ENCODE results near the gene ACTG2. TPM values are rescaled to one million over a fixed set of nuclear protein-coding genes. Genes with fewer than 3 reads are reported as not detected.

Gene ACTG2
- total RNA-seq, 2 experiments from 2014 or later: not detected

DNA sequence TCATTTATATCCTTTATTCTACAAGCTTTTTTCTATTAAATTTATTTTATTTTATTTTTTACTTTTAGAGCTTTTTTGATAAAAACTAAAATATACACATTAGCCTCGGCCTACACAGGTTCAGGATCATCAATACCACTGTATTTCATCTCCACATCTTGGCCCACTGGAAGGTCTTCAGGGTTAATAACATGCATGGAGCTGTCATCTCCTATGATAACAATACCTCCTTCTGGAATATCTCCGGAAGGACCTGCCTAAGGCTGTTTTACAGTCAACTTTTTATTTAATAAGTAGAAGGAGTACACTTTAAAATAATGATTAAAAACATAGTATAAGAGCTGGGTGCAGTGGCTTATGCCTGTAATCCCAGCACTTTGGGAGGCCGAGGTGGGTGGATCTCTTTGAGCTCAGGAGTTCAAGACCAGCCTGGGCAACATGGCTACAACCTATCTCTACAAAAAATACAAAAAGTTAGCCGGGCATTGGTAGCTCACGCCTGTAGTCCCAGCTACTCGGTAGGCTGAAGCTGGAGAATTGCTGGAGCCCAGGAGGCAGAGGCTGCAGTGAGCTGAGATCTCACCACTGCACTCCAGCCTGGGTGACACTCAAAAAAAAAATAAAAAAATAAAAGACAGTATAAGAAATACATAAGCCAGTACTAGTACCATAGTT is 18.2 kb downstream of the ACTG2 start:
- H3K27ac Mint-ChIP-seq: no peak overlapping the region
- H3K4me1 Mint-ChIP-seq: peaks cover 13% of the 10 kb centered on the region
- H3K27me3 Mint-ChIP-seq: no peaks in the 10 kb centered on the region
- no peaks in the 10 kb centered on the region for H3K9me3 Mint-ChIP-seq (ENCODE audit: low read depth)
- DNase-seq: no peak
- H3K36me3 Mint-ChIP-seq: no peaks in the 10 kb centered on the region
- ATAC-seq: no peak
- CTCF ChIA-PET: interaction anchor here (1.1 to 2.2 kb wide), 6 partner anchors 77 to 236 kb away, joined by 3 to 9 read pairs (median 4); partner anchors contain the start of gene STAMBP
- no peak overlapping the region for H3K4me3 Mint-ChIP-seq

DNA sequence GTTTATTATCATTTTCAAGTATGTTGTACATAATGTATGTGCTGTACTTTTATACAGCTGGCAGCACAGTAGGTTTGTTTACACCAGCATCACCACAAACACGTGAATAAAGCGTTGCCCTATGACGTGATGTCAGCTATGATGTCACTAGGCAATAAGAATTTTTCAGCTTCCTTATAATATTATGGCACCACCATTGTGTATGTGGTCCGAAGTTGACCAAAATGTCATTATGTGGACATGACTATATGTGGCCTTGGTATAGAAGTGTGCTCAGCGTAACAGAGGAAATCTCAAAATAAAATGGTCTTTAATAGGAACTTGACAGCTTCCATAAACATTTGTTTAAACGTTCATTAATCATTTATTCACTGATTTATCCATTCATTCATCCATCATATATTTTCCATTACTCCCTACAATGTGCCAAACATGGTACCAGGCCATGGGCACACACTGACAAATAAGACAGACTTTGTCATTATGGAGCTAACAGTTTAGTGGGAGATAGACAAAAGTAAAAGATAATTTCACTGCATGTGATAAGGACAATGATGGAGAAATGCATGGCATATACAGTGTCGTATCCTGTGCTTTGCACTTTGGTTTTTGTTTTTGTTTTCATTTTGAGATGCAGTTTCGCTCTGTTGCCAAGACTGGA is 18.9 kb downstream of the ACTG2 start:
- no peak for DNase-seq
- ATAC-seq: no peak
- Mint-ChIP-seq H3K27ac (no peak overlapping the region), H3K9me3 (ENCODE audit: low read depth) (no peaks in the 10 kb centered on the region), H3K4me1 (peaks cover 13% of the 10 kb centered on the region), H3K4me3 (no peak overlapping the region), H3K27me3 (no peaks in the 10 kb centered on the region), H3K36me3 (no peaks in the 10 kb centered on the region)
- CTCF ChIA-PET: interaction anchor here (1.1 to 2.2 kb wide), 5 partner anchors 76 to 209 kb away, joined by 3 to 9 read pairs (median 3); partner anchors contain the start of gene STAMBP

DNA sequence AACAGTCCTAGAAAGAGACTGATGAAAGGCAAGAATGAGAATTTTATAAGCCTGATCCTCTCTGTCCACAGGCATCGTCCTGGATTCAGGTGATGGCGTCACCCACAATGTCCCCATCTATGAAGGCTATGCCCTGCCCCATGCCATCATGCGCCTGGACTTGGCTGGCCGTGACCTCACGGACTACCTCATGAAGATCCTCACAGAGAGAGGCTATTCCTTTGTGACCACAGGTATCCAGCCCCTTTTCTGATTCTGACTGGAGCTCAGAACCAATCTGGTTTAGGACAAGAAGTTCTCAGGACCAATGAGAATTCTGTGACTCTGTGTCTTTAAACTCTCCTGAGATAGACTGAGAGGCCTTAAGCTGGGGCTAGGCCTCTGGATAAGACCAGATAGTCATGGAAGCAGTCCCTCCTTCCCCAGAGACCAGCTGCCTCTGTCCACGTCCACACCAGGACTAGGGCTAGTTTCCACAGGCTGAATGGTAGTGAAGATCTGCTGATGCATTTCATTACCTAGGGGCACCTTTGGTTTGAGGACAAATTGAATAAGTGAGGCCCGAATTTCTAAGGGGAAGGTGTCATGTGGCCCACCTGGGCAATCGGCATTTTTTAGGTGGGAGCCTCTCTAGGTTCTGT is 20.7 kb downstream of the ACTG2 start:
- no peaks in the 10 kb centered on the region for H3K36me3 Mint-ChIP-seq
- no peak overlapping the region for H3K4me3 Mint-ChIP-seq
- ATAC-seq (no peak), DNase-seq (no peak)
- no peaks in the 10 kb centered on the region for H3K27me3 Mint-ChIP-seq
- no peak overlapping the region for H3K27ac Mint-ChIP-seq
- no peaks in the 10 kb centered on the region for H3K9me3 Mint-ChIP-seq (ENCODE audit: low read depth)
- CTCF ChIA-PET: no interaction called here
- H3K4me1 Mint-ChIP-seq: peaks cover 9% of the 10 kb centered on the region

DNA sequence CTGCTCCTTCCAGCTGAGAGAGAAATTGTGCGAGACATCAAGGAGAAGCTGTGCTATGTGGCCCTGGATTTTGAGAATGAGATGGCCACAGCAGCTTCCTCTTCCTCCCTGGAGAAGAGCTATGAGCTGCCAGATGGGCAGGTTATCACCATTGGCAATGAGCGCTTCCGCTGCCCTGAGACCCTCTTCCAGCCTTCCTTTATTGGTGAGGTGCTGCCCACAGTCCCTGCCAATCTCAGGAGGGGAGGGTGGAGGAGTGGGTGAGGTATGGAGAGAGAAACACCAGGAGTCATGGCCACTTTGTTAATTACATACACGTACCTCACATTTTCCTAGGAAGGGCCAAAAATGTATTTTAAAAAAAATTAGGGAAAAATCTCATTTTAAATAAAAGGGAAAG is 21.9 kb downstream of the ACTG2 start:
- H3K27ac Mint-ChIP-seq: no peak overlapping the region
- H3K27me3 Mint-ChIP-seq: peaks cover 2% of the 10 kb centered on the region
- H3K4me3 Mint-ChIP-seq: no peak overlapping the region
- peaks cover 9% of the 10 kb centered on the region for H3K4me1 Mint-ChIP-seq
- CTCF ChIA-PET: interaction anchor here (0.9 kb wide), 1 partner anchor 233 kb away, joined by 4 read pairs; the partner anchor contains the start of gene BOLA3
- DNase-seq (no peak), ATAC-seq (no peak)
- H3K36me3 Mint-ChIP-seq: no peaks in the 10 kb centered on the region
- no peaks in the 10 kb centered on the region for H3K9me3 Mint-ChIP-seq (ENCODE audit: low read depth)

DNA sequence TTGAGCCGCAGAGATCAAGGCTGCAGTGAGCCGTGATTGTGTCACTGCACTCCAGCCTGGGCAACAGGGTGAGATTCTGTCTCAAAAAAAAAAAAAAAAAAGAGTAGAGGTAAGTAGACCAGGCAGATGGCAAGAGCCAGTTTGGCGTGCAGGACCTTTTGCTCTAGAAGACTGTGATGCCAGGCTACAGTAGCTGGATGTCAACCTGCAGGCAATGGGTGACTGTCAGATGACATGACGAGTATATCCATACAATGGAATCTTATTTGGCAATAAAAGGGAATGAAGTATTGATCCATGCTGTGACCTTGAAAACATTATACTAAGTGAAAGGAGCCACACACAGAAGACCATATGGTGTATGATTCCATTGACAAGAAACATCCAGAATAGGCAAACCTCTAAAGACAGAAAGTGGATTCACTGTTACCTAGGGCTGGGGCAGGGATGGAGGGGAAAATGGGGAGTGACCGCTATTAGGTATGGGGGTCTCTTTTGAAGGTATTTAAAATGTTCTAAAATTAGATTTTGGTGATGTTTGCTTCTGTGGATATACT is 22.7 kb downstream of the ACTG2 start:
- Mint-ChIP-seq H3K4me3 (no peak overlapping the region), H3K9me3 (ENCODE audit: low read depth) (no peaks in the 10 kb centered on the region), H3K4me1 (peaks cover 9% of the 10 kb centered on the region), H3K27ac (no peak overlapping the region), H3K36me3 (no peaks in the 10 kb centered on the region), H3K27me3 (peaks cover 5% of the 10 kb centered on the region)
- ATAC-seq (no peak), DNase-seq (no peak)
- CTCF ChIA-PET: no interaction called here

DNA sequence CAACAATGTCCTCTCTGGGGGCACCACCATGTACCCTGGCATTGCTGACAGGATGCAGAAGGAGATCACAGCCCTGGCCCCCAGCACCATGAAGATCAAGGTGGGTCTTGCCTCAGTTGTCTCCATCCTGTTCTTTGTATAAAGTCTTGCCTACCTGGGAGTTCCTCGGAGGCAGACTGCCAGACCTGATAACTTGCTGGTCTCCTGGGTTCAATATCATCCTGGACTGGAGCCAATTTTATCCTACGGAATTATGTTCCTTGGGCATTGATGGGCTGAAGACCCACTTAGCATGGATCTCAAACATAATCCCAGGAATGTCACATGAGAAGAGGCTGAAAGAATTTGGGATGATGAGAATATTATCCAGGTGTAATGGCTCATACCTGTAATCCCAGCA is 23.9 kb downstream of the ACTG2 start:
- DNase-seq (no peak), ATAC-seq (no peak)
- H3K4me1 Mint-ChIP-seq: peaks cover 9% of the 10 kb centered on the region
- CTCF ChIA-PET: interaction anchor here (1.3 to 1.7 kb wide), 2 partner anchors 9 to 85 kb away, joined by 3 to 10 read pairs; no protein-coding TSS in a partner anchor
- H3K36me3 Mint-ChIP-seq: no peaks in the 10 kb centered on the region
- peaks cover 6% of the 10 kb centered on the region for H3K27me3 Mint-ChIP-seq
- no peaks in the 10 kb centered on the region for H3K9me3 Mint-ChIP-seq (ENCODE audit: low read depth)
- H3K4me3 Mint-ChIP-seq: no peak overlapping the region
- H3K27ac Mint-ChIP-seq: no peak overlapping the region

DNA sequence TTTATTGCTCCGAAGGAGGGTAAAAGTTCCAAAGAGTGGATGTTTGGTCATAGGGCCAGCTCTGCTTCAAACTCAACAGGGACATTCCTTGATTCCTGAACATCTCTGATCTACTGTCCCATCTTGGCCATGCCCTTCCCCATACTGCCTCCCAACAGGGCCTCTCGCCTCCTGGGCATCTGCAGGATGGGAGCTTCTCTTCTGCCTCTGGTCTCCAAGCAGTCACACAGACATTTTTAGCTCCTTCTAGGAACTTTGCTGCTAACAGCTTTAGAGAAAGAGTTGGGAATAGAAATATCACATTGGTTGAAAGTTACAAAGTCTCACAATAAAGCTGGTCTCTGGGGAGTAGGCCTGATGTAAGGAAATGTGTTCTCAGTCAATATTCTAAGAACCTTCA is 24.5 kb downstream of the ACTG2 start:
- DNase-seq (no peak), ATAC-seq (no peak)
- H3K4me1 Mint-ChIP-seq: peaks cover 6% of the 10 kb centered on the region
- no peaks in the 10 kb centered on the region for H3K9me3 Mint-ChIP-seq (ENCODE audit: low read depth)
- peaks cover 6% of the 10 kb centered on the region for H3K27me3 Mint-ChIP-seq
- CTCF ChIA-PET: interaction anchor here (1.3 to 1.7 kb wide), 2 partner anchors 10 to 84 kb away, joined by 3 to 10 read pairs; no protein-coding TSS in a partner anchor
- no peak overlapping the region for H3K27ac Mint-ChIP-seq
- H3K4me3 Mint-ChIP-seq: no peak overlapping the region
- no peaks in the 10 kb centered on the region for H3K36me3 Mint-ChIP-seq

DNA sequence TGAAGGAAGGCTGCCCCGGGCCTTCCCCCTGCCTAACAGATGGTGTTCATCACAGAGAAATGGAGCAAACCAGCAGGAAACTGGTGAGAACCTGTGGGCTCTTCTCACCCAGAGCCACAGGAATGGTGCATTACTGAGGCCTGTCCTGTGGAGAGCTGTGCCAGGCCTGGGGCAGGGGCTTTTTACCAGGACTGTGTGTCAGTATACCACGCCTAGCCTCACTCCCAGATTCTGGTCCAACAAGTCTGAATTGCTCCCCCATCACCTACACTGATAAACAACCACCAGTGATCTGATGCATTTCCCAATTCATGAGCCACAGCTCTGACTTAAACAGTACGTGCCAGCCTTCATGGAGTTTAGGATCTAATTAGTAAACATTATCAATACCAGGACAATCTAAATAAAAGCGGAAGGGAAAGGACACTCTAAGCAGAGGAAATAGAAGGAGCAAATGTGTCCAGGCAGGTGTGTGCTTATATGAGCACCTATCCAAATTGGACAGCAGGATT is 24.9 kb downstream of the ACTG2 start:
- H3K4me3 Mint-ChIP-seq: no peak overlapping the region
- H3K36me3 Mint-ChIP-seq: no peaks in the 10 kb centered on the region
- CTCF ChIA-PET: interaction anchor here (1.0 to 1.7 kb wide), 4 partner anchors 10 to 187 kb away, joined by 3 to 10 read pairs (median 3); no protein-coding TSS in a partner anchor
- H3K27me3 Mint-ChIP-seq: peaks cover 6% of the 10 kb centered on the region
- no peaks in the 10 kb centered on the region for H3K9me3 Mint-ChIP-seq (ENCODE audit: low read depth)
- ATAC-seq (no peak), DNase-seq (no peak)
- H3K27ac Mint-ChIP-seq: no peak overlapping the region
- H3K4me1 Mint-ChIP-seq: peaks cover 8% of the 10 kb centered on the region

DNA sequence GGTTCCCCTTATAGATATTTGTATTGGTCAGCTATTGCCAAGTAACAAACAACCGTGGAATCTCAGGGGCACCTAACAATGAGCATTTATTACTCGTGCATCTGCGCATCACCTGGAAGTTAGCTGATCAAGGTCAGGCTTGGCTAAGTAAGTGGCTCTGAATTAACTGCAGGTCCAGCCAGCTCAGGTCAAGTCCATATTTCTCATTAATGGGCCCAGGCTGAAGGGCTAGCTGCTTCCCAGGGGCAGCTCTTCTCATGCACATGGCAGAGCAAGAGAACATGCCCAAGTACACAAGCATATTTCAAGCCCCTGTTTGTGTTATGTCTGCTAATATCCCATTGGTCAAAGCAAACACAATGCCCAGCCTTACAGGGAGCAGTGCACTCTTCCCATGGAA is 26.0 kb downstream of the ACTG2 start:
- Mint-ChIP-seq H3K27ac (no peak overlapping the region), H3K36me3 (no peaks in the 10 kb centered on the region), H3K9me3 (ENCODE audit: low read depth) (no peaks in the 10 kb centered on the region), H3K4me3 (no peak overlapping the region), H3K4me1 (peaks cover 15% of the 10 kb centered on the region), H3K27me3 (peaks cover 6% of the 10 kb centered on the region)
- ATAC-seq (no peak), DNase-seq (no peak)
- CTCF ChIA-PET: interaction anchor here (1.0 to 1.3 kb wide), 2 partner anchors 95 to 186 kb away, joined by 3 read pairs; no protein-coding TSS in a partner anchor

DNA sequence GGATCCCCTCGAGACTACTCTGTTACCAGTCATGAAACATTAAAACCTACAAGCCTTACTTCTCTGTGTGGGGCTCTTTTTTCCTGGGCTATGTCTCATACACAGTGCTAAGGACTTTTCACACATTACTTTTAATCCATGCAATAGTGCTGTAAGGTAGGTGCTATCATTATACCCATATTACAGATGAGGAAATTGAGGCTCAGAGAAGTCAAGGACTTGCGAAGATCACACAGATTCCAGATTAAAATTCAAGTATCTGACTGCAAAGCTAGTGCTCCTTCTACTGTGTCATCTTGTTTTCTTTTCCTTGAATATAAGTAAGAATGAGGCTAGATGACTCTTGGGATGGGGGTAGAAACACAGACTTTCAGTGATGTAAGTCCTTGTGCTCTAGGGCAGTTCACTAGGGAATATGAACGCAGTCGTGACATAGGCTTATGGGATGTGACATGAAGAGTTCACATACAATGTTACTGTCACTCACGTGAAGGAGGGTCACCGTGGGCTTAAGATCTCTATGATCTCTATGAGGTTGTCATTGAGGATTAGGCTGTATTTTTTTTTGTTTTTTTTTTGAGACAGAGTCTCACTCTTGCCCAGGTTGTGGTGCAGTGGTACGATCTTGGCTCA is 26.9 kb downstream of the ACTG2 start:
- DNase-seq (no peak), ATAC-seq (no peak)
- Mint-ChIP-seq H3K27me3 (peaks cover 6% of the 10 kb centered on the region), H3K27ac (no peak overlapping the region), H3K9me3 (ENCODE audit: low read depth) (no peaks in the 10 kb centered on the region), H3K4me3 (no peak overlapping the region), H3K4me1 (peaks cover 16% of the 10 kb centered on the region), H3K36me3 (no peaks in the 10 kb centered on the region)
- CTCF ChIA-PET: interaction anchor here (1.1 kb wide), 1 partner anchor 61 kb away, joined by 3 read pairs; no protein-coding TSS in a partner anchor

DNA sequence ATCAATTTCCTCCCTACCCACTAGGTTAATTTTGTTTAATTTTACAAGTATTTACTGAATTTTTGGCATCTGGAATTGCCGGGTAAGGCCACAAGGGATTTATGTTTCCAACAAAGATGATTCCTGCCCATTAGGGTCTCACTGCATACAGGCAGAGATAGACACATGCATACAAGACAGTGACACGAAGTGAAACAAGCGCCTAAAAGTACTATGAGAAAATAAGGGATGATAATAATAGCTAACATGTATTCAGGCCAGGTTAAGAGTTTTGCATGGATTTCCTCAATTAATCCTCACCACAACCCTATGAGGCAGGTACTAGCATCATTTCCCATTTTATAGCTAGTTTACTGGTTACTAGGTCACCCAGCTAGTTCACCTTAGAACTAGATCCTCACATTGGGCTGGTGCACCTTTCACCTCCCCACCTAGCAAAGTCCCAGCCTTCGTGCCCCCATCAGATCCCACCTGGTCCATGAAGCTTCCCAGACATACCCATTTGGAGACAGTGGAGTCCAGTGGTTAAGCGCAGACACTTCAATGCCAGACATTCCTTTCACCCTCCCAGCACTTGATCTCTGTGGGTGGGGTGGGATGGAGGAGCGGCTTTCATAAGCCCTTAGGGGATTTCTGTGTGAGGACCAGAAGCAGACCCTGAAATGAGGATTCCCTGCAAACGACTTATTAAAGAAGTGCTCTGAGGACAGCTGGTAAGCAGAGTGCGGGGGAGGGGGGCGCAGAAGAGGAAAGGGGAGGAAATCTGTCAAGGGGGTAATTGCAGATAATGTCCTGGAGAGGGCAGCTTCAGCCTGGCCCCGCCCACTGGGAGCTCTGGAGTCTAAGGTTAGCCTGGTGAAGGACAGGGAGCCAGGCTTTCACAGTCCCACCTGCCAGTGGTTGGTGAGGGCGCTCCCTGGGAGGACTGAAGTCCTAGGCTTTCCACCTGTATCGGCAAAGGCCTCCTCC is 28.1 kb downstream of the ACTG2 start:
- H3K4me1 Mint-ChIP-seq: peaks cover 14% of the 10 kb centered on the region

DNA sequence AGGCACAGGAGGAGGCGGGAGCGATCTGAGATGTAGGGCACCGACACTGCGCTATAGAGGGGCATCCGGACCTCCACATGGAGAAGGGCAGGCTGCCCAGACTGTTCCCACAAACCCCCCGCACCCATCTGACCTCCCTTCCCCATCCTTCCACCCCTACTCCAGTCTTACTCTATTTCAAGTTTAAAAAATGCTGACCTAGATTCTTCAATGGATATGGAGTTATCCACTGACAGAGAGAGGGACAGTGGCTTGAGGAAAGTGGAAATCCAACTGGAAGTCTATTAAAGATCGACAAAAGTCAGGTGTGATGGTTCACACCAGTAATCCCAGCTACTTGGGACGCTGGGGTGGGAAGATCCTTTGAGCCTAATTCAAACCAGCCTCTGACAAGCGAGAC is 28.8 kb downstream of the ACTG2 start:
- Mint-ChIP-seq H3K27me3 (peaks cover 6% of the 10 kb centered on the region), H3K9me3 (ENCODE audit: low read depth) (no peaks in the 10 kb centered on the region), H3K36me3 (peaks cover under 1% of the 10 kb centered on the region), H3K4me1 (peaks cover 19% of the 10 kb centered on the region), H3K27ac (no peak overlapping the region), H3K4me3 (no peak overlapping the region)
- CTCF ChIA-PET: interaction anchor here (0.8 to 1.3 kb wide), 7 partner anchors 13 to 227 kb away, joined by 3 to 5 read pairs (median 3); partner anchors contain the start of genes BOLA3 and TET3
- ATAC-seq: no peak
- DNase-seq: no peak

More for the DNA sequence above, 28.1 kb downstream of the ACTG2 start:
- Mint-ChIP-seq H3K27ac (no peak overlapping the region), H3K27me3 (peaks cover 6% of the 10 kb centered on the region), H3K36me3 (no peaks in the 10 kb centered on the region), H3K9me3 (ENCODE audit: low read depth) (no peaks in the 10 kb centered on the region), H3K4me3 (no peak overlapping the region)
- ATAC-seq (peak; percentile 67), DNase-seq (peak; percentile 58)
- CTCF ChIA-PET: interaction anchor here (0.8 to 1.3 kb wide), 9 partner anchors 12 to 228 kb away, joined by 3 to 5 read pairs (median 3); partner anchors contain the start of genes BOLA3 and TET3

All from activated CD8-positive, alpha-beta memory T cell treated with anti-CD3 and anti-CD28 coated beads, Interleukin-2, amount 10 ng/mL, durations not matched to agents 7 days and 5 days (primary cell).